GM12878 (cell line): ENCODE measurements around the gene ELK3. TPM values are rescaled to one million over a fixed set of nuclear protein-coding genes. Genes with fewer than 3 reads are reported as not detected.

Experiments used
- ATAC-seq: fragments of 200-7000 bp; cut with Tn5 transposase; 3 replicates; pipeline ENCODE4 v1.9.1; 2020; ENCODE audit warnings: mild to moderate bottlenecking, moderate library complexity
- BruUV-seq: library from RNA; stranded (reverse); fragments of 400-500 nt; replicated peaks from 2 replicates; lab custom pipeline; 2021; lab: Mats Ljungman, UMichigan
- CTCF ChIA-PET: fragments of 300-600 bp; sonication (Branson Sonifier 250); formaldehyde crosslinking; extraction: SDS; loops from one replicate; lab custom pipeline; 2021; ENCODE audit warnings: inconsistent platforms; lab: Yijun Ruan, JAX
- POLR2A ChIA-PET: fragments of 350-600 bp; formaldehyde crosslinking; extraction: SDS; loops from one replicate; lab custom pipeline; 2021; ENCODE audit warnings: inconsistent platforms; lab: Charles Lee
- RAD21 ChIA-PET: fragments of 300-600 bp; sonication (Branson Sonifier 250); formaldehyde crosslinking; loops from one replicate; lab custom pipeline; 2023; ENCODE audit warnings: antibody characterized with exemption; ENCODE audit not compliant: unreplicated experiment; lab: Charles Lee
- SMC1A ChIA-PET: fragments of 300-600 bp; sonication (Branson Sonifier 250); formaldehyde crosslinking; loops from one replicate; lab custom pipeline; 2023; ENCODE audit not compliant: unreplicated experiment, uncharacterized antibody; lab: Charles Lee
- DNase-seq: peaks from one replicate; pipeline ENCODE4 v3.0.0-alpha.2; 2011; ENCODE audit warnings: low read depth, low spot score
- FAIRE-seq: peaks from 3 replicates; lab custom pipeline; 2011; peaks lifted over from hg19 to GRCh38; lab: Jason Lieb, UNC
- H2AFZ ChIP-seq: 2 replicates; pipeline ENCODE4 v1.6.0; 2011; ENCODE audit warnings: low read depth, low read length, control low read depth; ENCODE audit not compliant: control insufficient read depth
- H3K27ac ChIP-seq: 2 replicates; pipeline ENCODE4 v1.5.1; 2011; ENCODE audit warnings: control low read depth; ENCODE audit not compliant: control insufficient read depth, insufficient read depth
- H3K27me3 ChIP-seq, 2 experiments: replicated peaks in 1 of 2; 2 replicates each; pipeline versions ENCODE4 v1.6.0 to v1.6.1; 2011; ENCODE audit warnings: low read length in 1 of 2; ENCODE audit not compliant: control insufficient read depth in 2 of 2, insufficient read depth in 2 of 2
- H3K36me3 ChIP-seq, 2 experiments: 2 replicates each; pipeline ENCODE4 v1.5.1; 2011; ENCODE audit warnings: low read length in 1 of 2; ENCODE audit not compliant: control insufficient read depth in 2 of 2, insufficient read depth in 2 of 2
- H3K4me1 ChIP-seq: 2 replicates; pipeline ENCODE4 v1.6.1; 2011; ENCODE audit warnings: mild to moderate bottlenecking, low read length, moderate library complexity, mixed read lengths; ENCODE audit not compliant: control insufficient read depth, insufficient read depth
- H3K4me2 ChIP-seq: 2 replicates; pipeline ENCODE4 v1.6.0; 2011; ENCODE audit warnings: control low read depth; ENCODE audit not compliant: control insufficient read depth, insufficient read depth
- H3K4me3 ChIP-seq: fragments of 200-600 bp; sonication (generic); 2 replicates; pipeline ENCODE4 v1.5.1; 2016
- H3K79me2 ChIP-seq: 2 replicates; pipeline ENCODE4 v1.6.0; 2011; ENCODE audit warnings: low read length; ENCODE audit not compliant: control insufficient read depth, insufficient read depth
- H3K9ac ChIP-seq: 2 replicates; pipeline ENCODE4 v1.8.0; 2011; ENCODE audit warnings: low read length, control low read depth, mixed read lengths; ENCODE audit not compliant: control insufficient read depth, insufficient read depth
- H3K9me3 ChIP-seq: replicated peaks from 3 replicates; pipeline ENCODE4 v1.5.1; 2011; ENCODE audit warnings: mild to moderate bottlenecking, low read length; ENCODE audit not compliant: control insufficient read depth, insufficient read depth
- H4K20me1 ChIP-seq: 2 replicates; pipeline ENCODE4 v1.6.0; 2011; ENCODE audit not compliant: control insufficient read depth, insufficient read depth
- ATF3 ChIP-seq: IDR thresholded peaks from 2 replicates; pipeline ENCODE4 v1.6.1; 2011; ENCODE audit warnings: low read depth, mild to moderate bottlenecking, low read length, moderate library complexity, borderline replicate concordance; ENCODE audit errors: extremely low read depth
- CBX3 ChIP-seq: fragments of 200-600 bp; sonication (generic); IDR thresholded peaks from 2 replicates; pipeline ENCODE4 v1.6.1; 2016; ENCODE audit warnings: low read depth, borderline replicate concordance
- E2F8 ChIP-seq: fragments of 450-650 bp; IDR thresholded peaks from 2 replicates; pipeline ENCODE4 v1.6.1; 2018; ENCODE audit warnings: mild to moderate bottlenecking, low read depth, moderate library complexity; ENCODE audit not compliant: partially characterized antibody
- HDAC2 ChIP-seq: fragments of 200-600 bp; sonication (generic); IDR thresholded peaks from 2 replicates; pipeline ENCODE4 v1.6.1; 2017
- MYB ChIP-seq: fragments of 150-350 bp; IDR thresholded peaks from 2 replicates; pipeline ENCODE4 v1.6.1; 2014; ENCODE audit warnings: mild to moderate bottlenecking, low read depth, low read length, borderline replicate concordance
- NFYB ChIP-seq: IDR thresholded peaks from 2 replicates; pipeline ENCODE4 v1.6.1; 2011; ENCODE audit warnings: low read depth, mild to moderate bottlenecking, low read length, improper control_type of control experiment, moderate library complexity; ENCODE audit not compliant: insufficient read depth
- POLR2AphosphoS2 ChIP-seq: IDR thresholded peaks from 2 replicates; pipeline ENCODE4 v1.6.1; 2011; ENCODE audit warnings: low read depth, mild to moderate bottlenecking, low read length, improper control_type of control experiment, moderate library complexity
- RAD21 ChIP-seq: IDR thresholded peaks from 2 replicates; pipeline ENCODE4 v1.6.1; 2011; ENCODE audit warnings: mild to moderate bottlenecking, low read depth, low read length, moderate library complexity; ENCODE audit not compliant: insufficient read depth
- RBBP5 ChIP-seq: fragments of 200-600 bp; sonication (generic); conservative IDR thresholded peaks from 2 replicates; pipeline ENCODE4 v1.6.1; 2016
- TCF12 ChIP-seq: IDR thresholded peaks from 2 replicates; pipeline ENCODE4 v1.6.1; 2011; ENCODE audit warnings: low read depth, mild to moderate bottlenecking, low read length
- WGBS: methylation state at CpG from one replicate; pipeline ENCODE4 v1.1.6; 2016; ENCODE audit warnings: low lambda C conversion rate; ENCODE audit not compliant: insufficient replicate concordance, insufficient coverage; ENCODE audit errors: missing lambda C conversion rate; 5-methylcytosine and 5-hydroxymethylcytosine counted together
- in situ Hi-C: fragments of 300-500 bp; cut with MboI; formaldehyde crosslinking; loops from 9 replicates; pipeline ENCODE4 v1.14.3; 2018; ENCODE audit warnings: mixed read lengths
- intact Hi-C: fragments of 100-400 bp; cut with micrococcal nuclease; formaldehyde crosslinking; loops from one replicate; pipeline ENCODE4 v1.14.2; 2022; ENCODE audit not compliant: unreplicated experiment
- polyA plus RNA-seq, 11 experiments: library from polyadenylated mRNA; depleted of rRNA in 4 of 11; unstranded in 6 of 11; stranded (reverse) in 5 of 11; fragments of >200 nt; fragmentation: Nextera tagmentation in 4 of 11; fragmentation: Illumina TruSeq in 1 of 11; extraction: Ambion mirVana in 4 of 11; extraction: Trizol in 1 of 11; gene quantifications; 1 replicate in 1 of 11; 2 replicates in 10 of 11; pipeline versions ENCODE4 v1.2.1 to v1.2.3, GENCODE V29; 2011 to 2016; ENCODE audit warnings: inconsistent platforms in 2 of 11, missing spikeins in 2 of 11, low read depth in 1 of 11
- total RNA-seq, 4 experiments: library from RNA; depleted of rRNA in 3 of 4; stranded (reverse); fragments of >200 nt in 3 of 4; fragmentation: Illumina TruSeq in 1 of 4; extraction: Trizol in 1 of 4; gene quantifications; 2 replicates each; pipeline versions ENCODE4 v1.2.1 to v1.2.3, GENCODE V29; 2013 to 2021

ELK3 gene
- total and polyA plus RNA-seq, 10 of the 15 experiments (the other 5 are each of a cell fraction or from before 2014, with no cell fraction given) = 0.37 to 4.8 (median 0.88) TPM

- Histone ChIP-seq H3K36me3 (no peaks in the 10 kb centered on the region), H3K4me1 (peaks cover 34% of the 10 kb centered on the region), H3K4me3 (no peak overlapping the region), H2AFZ (no peak overlapping the region), H3K79me2 (no peaks in the 10 kb centered on the region; the same call in 1 of the 2 replicates), H3K27ac (no peak overlapping the region)
- BruUV-seq = no TSS peak
- WGBS = 82% methylated on average over 8 of the region's 8 CpGs
- DNase-seq (no peak), ATAC-seq (no peak), FAIRE-seq (no peak)
- POLR2A ChIA-PET = interaction anchor here (0.7 to 1.3 kb wide), 3 partner anchors 8 to 300 kb away, joined by 3 to 4 read pairs (median 3); no protein-coding TSS in a partner anchor
- in situ Hi-C loops = loop anchor here (10.0 kb wide), 1 partner anchor 301 kb away; no protein-coding TSS in a partner anchor
- TF ChIP-seq ATF3 = no peak
- TF ChIP-seq TCF12 = no peak
- TF ChIP-seq, all 136 proteins: peak for 0
- Histone ChIP-seq H4K20me1 (no peaks in the 10 kb centered on the region; the same call in 1 of the 2 replicates), H3K4me2 (no peak overlapping the region), H3K27me3 (no peaks in the 10 kb centered on the region), H3K9me3 (no peaks in the 10 kb centered on the region), H3K9ac (no peak overlapping the region)
- SMC1A ChIA-PET = interaction anchor here (0.7 to 9.0 kb wide), 32 partner anchors 7 to 1093 kb away, joined by 3 to 90 read pairs (median 4); partner anchors contain the start of genes CDK17 and CFAP54
- CTCF ChIA-PET = interaction anchor here (0.6 to 8.8 kb wide), 43 partner anchors 8 to 419 kb away, joined by 3 to 167 read pairs (median 5); partner anchors contain the start of genes CCDC38 and CDK17
- RAD21 ChIA-PET = interaction anchor here (0.7 to 5.0 kb wide), 33 partner anchors 10 to 306 kb away, joined by 3 to 62 read pairs (median 6); partner anchors contain the start of genes CDK17 and LTA4H
- intact Hi-C loops = loop anchor here (1.0 to 5.0 kb wide), 5 partner anchors 94 to 301 kb away; no protein-coding TSS in a partner anchor
Observed at GRCh38 chr12:96215919-96216273, 21.7 kb downstream of the ELK3 start.

- no peak for FAIRE-seq
- POLR2A ChIA-PET = interaction anchor here (1.0 to 1.2 kb wide), 2 partner anchors 181 to 298 kb away, joined by 3 to 5 read pairs; partner anchors contain the start of gene CDK17
- Histone ChIP-seq H3K9ac (no peak overlapping the region), H3K36me3 (no peaks in the 10 kb centered on the region), H3K4me2 (no peak overlapping the region), H2AFZ (no peak overlapping the region), H3K79me2 (no peaks in the 10 kb centered on the region; the same call in 1 of the 2 replicates), H4K20me1 (no peaks in the 10 kb centered on the region; the same call in 1 of the 2 replicates), H3K27me3 (no peaks in the 10 kb centered on the region), H3K9me3 (no peaks in the 10 kb centered on the region), H3K4me1 (peaks cover 15% of the 10 kb centered on the region), H3K4me3 (no peak overlapping the region), H3K27ac (no peak overlapping the region)
- 90% methylated on average over 11 of the region's 11 CpGs for WGBS
- no peak for ATAC-seq
- TF ChIP-seq RBBP5 (no peak), E2F8 (no peak), MYB (no peak), NFYB (no peak), POLR2AphosphoS2 (no peak), CBX3 (no peak), HDAC2 (no peak), RAD21 (no peak)
- in situ Hi-C loops = loop anchor here (10.0 kb wide), 1 partner anchor 304 kb away; no protein-coding TSS in a partner anchor
- intact Hi-C loops = loop anchor here (5.0 kb wide), 2 partner anchors 97 to 178 kb away; no protein-coding TSS in a partner anchor
- RAD21 ChIA-PET = interaction anchor here (0.8 to 1.0 kb wide), 2 partner anchors 98 to 180 kb away, joined by 3 read pairs; no protein-coding TSS in a partner anchor
- DNase-seq = no peak
- CTCF ChIA-PET = interaction anchor here (0.5 to 2.1 kb wide), 2 partner anchors 8 to 297 kb away, joined by 3 to 7 read pairs; no protein-coding TSS in a partner anchor
- SMC1A ChIA-PET = interaction anchor here (1.3 to 9.0 kb wide), 3 partner anchors 9 to 180 kb away, joined by 3 to 90 read pairs (median 5); no protein-coding TSS in a partner anchor
- BruUV-seq = no TSS peak
Observed at GRCh38 chr12:96218989-96219678, 25.0 kb downstream of the ELK3 start.
